ENCODE results near the gene AKIRIN1.
"Not testable (repeated sequence)": the region's sequence is repeated elsewhere in the genome, so short reads cannot be mapped to it uniquely, and the experiment has no call there.

AKIRIN1 gene

GRCh38 chr1:39036678-39037077 is 45.6 kb downstream of the AKIRIN1 start:
- in situ Hi-C loops (cut with MboI; ENCODE audit: low sequenced_read_pairs), result no loop called here

- in situ Hi-C loops (cut with MboI; ENCODE audit: low sequenced_read_pairs), result no loop called here
Observed at GRCh38 chr1:39043513-39043912, 52.4 kb downstream of the AKIRIN1 start.

- in situ Hi-C loops (cut with MboI; ENCODE audit: low sequenced_read_pairs), result no loop called here
Observed at GRCh38 chr1:39044762-39045161, 53.7 kb downstream of the AKIRIN1 start.

GRCh38 chr1:39045231-39045630 is 54.2 kb downstream of the AKIRIN1 start:
- in situ Hi-C loops (cut with MboI; ENCODE audit: low sequenced_read_pairs), result no loop called here

GRCh38 chr1:39046613-39047210 is 55.6 kb downstream of the AKIRIN1 start:
- in situ Hi-C loops (cut with MboI; ENCODE audit: low sequenced_read_pairs), result no loop called here

- in situ Hi-C loops (cut with MboI; ENCODE audit: low sequenced_read_pairs), result no loop called here
Observed at GRCh38 chr1:39047374-39048229, 56.5 kb downstream of the AKIRIN1 start.

- in situ Hi-C loops (cut with MboI; ENCODE audit: low sequenced_read_pairs), result no loop called here
Observed at GRCh38 chr1:39048745-39049370, 57.8 kb downstream of the AKIRIN1 start.

- in situ Hi-C loops (cut with MboI; ENCODE audit: low sequenced_read_pairs), result no loop called here
Observed at GRCh38 chr1:39050001-39050400, 58.9 kb downstream of the AKIRIN1 start.

GRCh38 chr1:39051193-39051850 is 60.2 kb downstream of the AKIRIN1 start:
- in situ Hi-C loops (cut with MboI; ENCODE audit: low sequenced_read_pairs), result not testable (repeated sequence)

- in situ Hi-C loops (cut with MboI; ENCODE audit: low sequenced_read_pairs), result no loop called here
Observed at GRCh38 chr1:39051956-39052355, 60.9 kb downstream of the AKIRIN1 start.

GRCh38 chr1:39055213-39055710 is 64.2 kb downstream of the AKIRIN1 start:
- in situ Hi-C loops (cut with MboI; ENCODE audit: low sequenced_read_pairs), result not testable (repeated sequence)

Measured in hTERT RPE-1 (cell line).